Ecto neural progenitor cell (in vitro differentiated cells): ENCODE data around the gene ACKR4.
"Not testable (repeated sequence)": the region's sequence is repeated elsewhere in the genome, so short reads cannot be mapped to it uniquely, and the experiment has no call there.

Experiments
- DNase-seq: peaks from one replicate; pipeline ENCODE4 v3.0.0-alpha.2; 2018; ENCODE audit warnings: low spot score

ACKR4 gene

GRCh38 chr3:132594498-132594897 lies 2.6 kb upstream of the ACKR4 start:
- no peak for DNase-seq

- no peak for DNase-seq
These were observed 2.1 kb upstream of the ACKR4 start for GRCh38 chr3:132595014-132595413.

- DNase-seq = no peak
These were observed 744 bp upstream of the ACKR4 start for GRCh38 chr3:132596326-132596725.

DNA sequence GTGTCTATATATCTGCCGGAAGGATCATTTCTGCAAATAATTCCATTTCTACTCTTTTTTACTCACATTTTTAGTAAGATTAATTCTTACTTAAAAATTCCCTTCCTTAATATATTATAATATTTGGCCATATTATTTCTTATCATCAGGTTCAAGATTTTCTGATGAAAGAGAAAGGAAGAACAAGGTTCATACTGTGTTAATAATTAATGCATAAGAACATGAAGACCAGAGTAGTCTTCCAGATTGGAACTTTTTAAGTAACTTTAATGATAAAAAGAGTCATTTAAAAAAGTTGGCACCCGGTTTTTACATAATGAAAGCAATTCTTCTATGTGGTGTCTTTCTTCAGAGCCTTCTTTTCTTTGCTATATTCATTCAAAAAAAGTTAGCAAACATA lies 590 bp downstream of the ACKR4 start:
- DNase-seq = no peak

GRCh38 chr3:132598181-132598580 lies 1.1 kb downstream of the ACKR4 start:
- no peak for DNase-seq

GRCh38 chr3:132600614-132601013 lies 3.5 kb downstream of the ACKR4 start:
- DNase-seq = not testable (repeated sequence)

GRCh38 chr3:132605374-132605792 lies 8.3 kb downstream of the ACKR4 start:
- no peak for DNase-seq

GRCh38 chr3:132606085-132606484 lies 9.0 kb downstream of the ACKR4 start:
- no peak for DNase-seq

GRCh38 chr3:132606620-132607019 lies 9.6 kb downstream of the ACKR4 start:
- peak; percentile 46 for DNase-seq

GRCh38 chr3:132615301-132615700 lies 18.2 kb downstream of the ACKR4 start:
- not testable (repeated sequence) for DNase-seq

DNA sequence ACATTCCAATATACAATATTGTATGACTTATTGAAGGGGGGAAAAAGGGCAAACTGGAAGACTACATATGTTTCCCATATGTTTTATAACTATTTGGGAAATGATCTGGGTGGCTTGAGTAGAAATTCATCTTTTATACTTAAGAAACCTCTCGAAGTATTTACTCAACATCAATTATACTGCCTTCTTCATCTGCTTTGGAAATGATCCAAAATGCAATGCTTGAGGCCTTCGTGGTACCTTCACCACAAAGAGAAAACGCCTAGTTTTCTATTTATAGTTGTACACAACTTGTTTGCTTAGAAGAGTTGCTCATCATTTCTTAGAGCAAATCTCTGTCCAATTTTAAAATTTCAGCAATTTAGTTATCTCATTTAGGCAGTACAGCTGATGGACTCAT lies 18.8 kb downstream of the ACKR4 start:
- DNase-seq = no peak

DNA sequence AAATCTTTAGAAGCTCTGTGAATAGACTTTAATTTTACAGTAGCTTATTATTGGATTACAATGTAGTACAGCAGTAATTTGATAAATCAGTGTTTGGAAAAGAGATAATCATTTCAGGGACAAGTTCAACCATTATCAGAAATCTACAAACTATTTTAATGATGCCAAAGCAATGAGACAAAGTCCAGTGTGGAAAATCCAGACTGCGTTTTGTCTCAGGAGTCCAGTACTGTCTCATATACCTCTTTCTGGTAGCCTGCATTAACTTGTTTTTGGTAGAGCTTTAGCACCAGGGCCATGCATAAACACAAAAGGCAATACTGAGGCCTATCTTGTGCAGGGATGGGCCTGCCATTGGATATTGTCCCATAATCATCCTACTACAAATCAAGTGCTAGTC lies 19.7 kb downstream of the ACKR4 start:
- no peak for DNase-seq

DNA sequence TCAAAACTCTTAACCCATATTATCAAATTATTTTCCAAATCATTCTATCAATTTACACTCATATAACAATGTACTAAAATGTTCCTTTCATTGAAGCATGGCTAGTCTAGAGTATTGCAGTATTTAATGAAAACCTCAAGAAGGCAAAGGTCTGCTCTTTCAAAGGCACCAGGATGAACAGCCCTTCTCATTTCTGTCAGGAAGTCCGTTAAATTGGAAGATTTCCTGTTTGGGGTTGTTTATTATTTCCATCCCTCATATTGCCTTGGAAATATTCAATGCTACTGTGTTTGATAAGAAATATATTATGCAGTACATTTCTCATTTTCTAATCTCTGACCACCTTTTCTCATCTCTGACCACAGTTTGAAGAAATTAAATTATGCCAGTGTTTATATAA lies 25.1 kb downstream of the ACKR4 start:
- no peak for DNase-seq

DNA sequence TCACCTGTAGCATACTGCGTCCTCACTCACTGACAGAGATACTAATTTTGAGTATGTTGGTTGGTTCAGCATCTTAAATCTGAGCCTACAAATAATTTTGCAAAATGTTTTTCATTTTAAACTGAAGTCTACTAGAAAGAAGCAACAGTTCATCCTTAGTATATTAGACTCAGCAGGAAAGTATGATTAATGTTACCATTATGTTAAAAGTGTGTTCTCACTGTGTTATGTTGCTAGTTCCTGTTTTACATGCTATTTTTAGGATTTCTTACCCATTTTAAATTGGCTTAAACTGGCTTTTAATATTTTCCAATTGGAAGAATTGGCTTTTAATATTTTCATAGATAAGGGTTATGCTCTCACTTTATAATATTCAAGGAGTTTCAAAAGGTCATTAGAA lies 25.7 kb downstream of the ACKR4 start:
- no peak for DNase-seq

DNA sequence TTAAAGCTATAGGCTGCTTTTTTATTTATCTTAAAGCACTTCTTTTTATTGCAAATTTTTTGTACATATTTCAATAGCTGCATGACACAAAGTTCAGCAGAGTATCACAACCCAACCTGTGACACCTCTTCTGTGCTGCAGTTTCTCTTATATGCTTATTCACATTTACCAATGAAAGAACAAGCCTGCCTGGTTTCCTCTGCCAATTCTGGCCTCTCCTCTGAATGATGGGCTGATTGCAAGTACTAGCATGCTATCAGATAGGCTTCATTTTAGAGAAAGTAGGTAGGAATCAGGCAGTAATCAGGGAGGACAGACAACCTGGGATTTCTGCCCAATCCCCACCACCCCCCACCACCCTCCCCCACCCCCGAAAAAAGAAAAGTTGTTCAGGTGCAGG lies 26.6 kb downstream of the ACKR4 start:
- no peak for DNase-seq

- peak; percentile 46 for DNase-seq
These were observed 27.7 kb downstream of the ACKR4 start for GRCh38 chr3:132624790-132625189.

- DNase-seq = no peak
These were observed 28.5 kb downstream of the ACKR4 start for GRCh38 chr3:132625613-132626012.

DNA sequence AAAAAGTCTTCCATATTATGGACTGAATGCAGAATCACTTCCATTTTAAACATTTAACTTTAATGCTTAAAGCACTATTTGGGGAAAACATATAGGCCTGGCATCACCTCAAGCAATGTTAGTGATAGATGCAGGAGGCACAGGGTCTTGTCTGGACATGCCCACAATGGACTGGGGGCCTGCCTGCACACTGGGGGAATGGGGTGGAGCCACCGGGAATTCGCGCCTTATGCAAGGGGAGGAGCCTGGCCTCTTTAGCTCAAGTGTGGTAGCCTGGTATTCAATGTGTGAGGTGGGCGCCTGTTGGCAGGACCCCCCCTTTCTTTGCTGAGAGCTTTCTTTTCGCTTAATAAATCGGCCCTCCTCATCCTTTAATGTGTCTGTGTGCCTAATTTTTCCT lies 29.9 kb downstream of the ACKR4 start:
- peak; percentile 53 for DNase-seq

GRCh38 chr3:132628157-132628556 lies 31.1 kb downstream of the ACKR4 start:
- DNase-seq = no peak

GRCh38 chr3:132629928-132630327 lies 32.9 kb downstream of the ACKR4 start:
- no peak for DNase-seq

- no peak for DNase-seq
These were observed 33.5 kb downstream of the ACKR4 start for GRCh38 chr3:132630612-132631011.

DNA sequence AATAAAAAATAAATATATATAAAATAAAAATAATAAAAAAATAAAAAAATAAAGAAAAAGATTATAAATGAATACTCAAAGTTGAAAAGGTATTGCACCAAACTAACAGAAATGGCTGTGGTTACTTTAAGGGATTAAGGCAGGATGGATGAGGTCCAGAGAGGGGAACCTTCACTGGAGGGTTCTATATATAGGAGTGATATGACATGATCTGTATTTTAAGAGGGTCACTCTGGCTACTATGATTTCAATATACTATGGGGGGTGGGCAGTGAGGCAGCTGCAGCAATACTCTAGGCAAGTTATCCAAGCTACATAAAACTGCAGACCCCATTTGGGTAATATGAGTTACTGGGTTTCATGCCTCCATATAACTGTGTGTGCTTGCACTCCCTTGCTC lies 38.0 kb downstream of the ACKR4 start:
- no peak for DNase-seq

DNA sequence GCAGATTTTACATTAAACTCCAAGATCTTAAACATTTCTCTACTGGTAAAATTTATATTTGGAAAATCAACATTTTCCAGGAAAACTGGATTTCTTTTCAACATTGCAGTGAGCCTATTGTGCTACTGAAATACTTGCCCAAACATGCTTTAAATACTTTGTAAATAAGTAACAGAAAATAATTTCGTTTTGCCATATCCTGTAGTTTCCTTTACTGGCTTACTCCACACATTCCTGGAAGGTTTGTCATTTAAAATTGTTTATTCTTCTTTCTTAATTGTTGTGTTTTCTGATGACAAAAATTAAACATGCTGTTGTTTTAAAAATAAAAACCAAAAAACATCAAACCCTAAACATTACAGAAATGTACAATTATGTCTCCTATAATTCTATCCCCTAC lies 40.5 kb downstream of the ACKR4 start:
- DNase-seq = no peak

DNA sequence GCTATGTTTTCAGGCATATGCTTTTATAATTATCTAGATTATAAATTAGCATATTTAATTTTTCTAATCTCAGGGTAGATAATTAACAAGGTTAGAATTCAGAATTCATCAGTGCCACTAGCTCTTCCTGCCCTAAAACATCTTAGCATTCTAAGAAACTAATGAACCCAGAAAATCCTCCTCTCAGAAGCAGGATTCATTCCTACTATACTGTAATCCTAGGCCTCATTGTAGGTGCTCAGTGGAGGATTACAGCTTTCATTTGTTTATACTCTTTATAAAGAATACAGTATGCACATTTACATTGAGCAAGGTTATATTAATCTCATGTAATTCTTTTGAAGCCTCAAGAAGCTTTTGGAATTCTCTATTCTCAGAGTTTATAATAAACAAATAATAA lies 41.6 kb downstream of the ACKR4 start:
- DNase-seq = no peak

DNA sequence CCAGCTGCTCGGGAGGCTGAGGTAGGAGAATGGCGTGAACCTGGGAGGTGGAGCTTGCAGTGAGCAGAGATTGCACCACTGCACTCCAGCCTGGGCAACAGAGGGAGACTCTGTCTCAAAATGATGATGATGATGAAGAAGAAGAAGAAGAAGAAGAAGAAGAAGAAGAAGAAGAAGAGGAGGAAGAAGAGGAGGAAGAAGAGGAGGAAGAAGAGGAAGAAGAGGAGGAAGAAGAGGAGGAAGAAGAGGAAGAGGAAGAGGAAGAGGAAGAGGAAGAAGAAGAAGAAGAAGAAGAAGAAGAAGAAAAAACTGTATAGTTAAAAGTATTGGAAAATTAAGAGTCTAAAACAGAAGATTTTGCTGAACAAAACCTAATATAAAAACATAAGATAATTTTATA lies 44.4 kb downstream of the ACKR4 start:
- not testable (repeated sequence) for DNase-seq
